NCI-H1048 (cell line): ENCODE data around the gene GSTP1.
A peak's percentile ranks its signal among the peaks of the same experiment; 100 is the strongest.

ENCODE experiments used
- DNase-seq: peaks from one replicate; lab custom pipeline; 2025; lab: John Stamatoyannopoulos, UW

Gene GSTP1

DNA sequence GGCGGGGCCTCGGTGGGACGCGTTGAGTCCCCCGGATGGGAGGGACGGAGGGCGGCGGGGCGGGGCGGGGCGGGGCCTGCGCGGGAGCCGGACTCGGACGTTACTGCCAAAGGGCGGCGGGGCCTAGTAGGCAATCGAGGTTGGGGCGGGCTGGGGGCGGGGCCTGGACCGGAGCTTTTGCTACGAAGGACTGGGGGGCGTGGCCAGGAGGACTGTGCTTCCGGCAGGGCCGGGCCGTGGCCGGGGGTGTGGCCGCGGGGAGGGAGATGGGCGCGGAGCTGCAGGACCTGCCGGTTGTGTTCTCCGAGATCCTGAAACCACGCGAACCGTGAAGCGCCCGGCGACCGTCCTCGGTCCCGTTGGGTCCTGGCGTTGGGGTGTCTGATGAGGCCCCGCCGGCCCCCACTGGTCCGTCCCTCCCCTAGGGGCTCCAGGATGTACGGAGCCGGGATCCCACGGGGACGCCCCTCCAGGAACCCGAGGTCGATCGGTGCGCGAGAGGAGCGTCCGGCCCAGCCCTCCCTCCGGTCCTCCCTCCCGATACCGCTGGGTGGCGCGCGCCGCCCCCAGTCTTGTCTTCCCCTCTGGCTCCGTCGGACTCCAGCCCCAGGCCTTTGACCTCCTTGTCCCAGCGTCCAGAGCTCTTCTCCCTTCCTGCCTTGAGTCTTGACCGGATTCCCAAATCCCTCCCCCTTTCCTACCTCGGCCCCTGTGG lies 46.8 kb downstream of the GSTP1 start:
- DNase-seq: peak; percentile 98

DNA sequence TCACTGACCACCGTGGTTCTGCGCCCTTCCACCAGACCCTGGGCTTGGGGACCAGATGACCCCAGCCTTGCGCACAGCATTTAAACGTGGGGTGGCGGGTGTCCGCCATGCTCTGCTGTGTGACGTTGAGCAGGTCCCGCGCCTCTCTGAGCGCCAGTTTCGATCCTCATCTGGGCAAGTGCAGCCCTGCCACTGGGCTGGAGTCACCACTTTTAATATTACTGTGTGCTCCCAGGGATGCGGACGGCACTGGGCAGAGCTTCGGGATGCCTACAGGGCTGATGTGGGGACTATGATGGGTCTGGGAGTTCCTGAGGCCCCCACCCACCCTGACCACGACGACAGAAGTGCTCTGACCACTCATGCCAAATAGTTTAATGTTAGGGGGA lies 47.3 kb downstream of the GSTP1 start:
- no peak for DNase-seq

DNA sequence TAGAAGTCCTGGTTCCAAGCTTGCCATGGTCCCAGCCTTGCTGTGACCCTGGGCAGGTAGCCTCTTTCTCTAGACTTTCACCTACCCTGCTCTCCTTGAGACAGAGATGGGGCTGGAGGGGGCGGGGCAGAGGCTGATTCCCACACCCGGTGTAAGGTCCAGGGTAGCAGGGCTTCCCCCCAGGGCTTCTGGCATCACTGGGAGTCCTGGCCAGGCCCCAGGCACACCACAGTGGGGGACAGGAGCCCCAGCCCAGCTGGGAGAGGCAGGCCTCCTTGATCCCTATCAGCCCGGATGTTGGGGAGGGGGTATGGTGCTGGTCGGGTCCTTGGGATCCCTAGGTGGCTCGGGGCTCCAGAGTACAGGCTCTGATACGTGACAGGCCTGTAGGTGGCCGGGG lies 47.8 kb downstream of the GSTP1 start:
- no peak for DNase-seq

DNA sequence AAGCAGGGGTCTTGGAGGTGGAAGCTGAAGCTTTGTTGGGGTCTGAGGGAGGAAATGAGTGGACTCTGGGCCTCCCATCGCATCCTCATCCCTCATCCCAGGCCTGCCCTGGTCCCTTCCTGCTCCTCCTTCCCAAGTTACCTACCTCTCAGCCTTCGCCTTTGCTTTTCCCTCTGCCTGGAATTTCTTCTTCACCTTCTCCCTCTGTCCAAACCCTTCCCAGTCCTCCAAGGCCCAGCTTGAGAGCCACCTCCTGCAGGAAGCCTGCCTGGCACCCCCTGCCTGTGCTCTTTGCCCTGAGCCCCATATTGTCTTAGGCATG lies 48.2 kb downstream of the GSTP1 start:
- no peak for DNase-seq

DNA sequence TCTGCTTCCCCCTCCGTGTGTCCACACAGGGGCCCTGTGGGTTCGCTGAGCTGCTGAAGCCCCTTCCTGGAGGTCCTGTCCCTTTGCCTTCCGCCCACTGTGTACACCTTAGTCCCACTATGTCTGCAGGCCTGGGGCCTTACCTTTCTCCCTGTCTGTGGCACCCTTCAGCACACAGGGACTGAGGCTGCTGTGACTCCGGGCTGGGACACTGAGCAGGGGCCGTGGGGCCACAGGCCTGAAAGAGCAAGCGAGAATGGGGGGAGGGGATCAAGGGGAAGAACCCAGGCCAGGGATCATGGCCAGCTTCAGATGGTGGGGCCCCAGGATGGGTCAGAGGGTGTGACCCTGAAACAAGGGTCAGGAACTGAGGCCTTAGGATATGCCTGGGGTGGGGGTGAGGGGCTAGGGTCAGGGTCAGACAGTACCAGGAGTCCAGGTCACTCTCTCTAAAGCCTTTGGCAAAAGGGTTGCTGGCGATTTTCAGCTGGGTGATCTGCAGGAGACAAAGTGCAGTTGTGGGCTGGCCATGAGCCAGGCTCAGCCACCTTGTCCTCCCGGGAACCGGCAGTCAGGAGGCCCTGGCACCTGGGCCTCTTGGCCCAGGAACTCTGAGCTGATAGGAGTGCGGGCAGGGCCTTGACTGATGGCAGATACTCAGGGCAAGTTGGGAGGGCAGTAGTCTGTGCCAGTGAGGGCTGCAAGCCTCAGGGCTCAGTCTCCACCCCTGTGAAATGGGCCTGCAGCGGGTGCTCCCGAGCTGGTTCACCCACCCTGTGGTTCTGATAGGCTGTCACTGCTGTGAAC lies 48.8 kb downstream of the GSTP1 start:
- DNase-seq: no peak

DNA sequence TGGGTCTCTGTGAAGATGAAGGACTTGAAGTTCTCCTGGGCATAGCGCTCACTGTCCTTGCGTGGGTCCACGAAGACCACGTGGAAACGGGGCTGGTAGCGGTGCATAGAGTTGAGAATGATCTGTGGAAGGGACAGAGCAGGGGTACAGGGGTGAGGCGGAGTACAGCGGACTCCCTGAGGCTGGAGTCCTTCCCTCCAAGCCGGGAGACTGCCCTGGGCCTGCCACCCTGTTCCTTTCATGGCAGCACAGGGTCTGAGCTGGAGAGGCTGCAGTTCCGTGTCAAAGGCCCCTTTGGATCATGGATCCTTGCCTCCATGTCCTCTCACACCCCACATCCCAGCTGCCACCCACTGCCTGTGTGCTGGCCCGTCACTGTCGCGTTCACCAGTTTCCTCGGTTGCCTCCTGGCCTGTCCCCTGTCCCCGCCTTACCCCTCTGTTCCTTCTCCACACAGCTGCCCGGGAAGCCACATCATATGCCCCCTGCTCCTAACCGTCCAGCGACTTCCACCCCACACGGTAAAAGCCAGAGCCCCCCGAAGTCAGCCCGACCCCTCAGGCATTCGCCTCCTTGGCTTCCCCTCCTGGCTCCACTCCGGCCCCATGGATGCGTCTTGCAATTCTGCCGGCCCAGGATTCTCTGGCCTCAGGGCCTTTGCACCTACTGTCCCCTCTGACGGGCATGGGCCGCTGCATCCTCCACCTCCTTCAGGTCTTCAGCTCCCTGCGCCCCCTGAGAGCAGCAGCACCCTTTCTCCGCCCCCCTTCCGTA lies 49.6 kb downstream of the GSTP1 start:
- no peak for DNase-seq

DNA sequence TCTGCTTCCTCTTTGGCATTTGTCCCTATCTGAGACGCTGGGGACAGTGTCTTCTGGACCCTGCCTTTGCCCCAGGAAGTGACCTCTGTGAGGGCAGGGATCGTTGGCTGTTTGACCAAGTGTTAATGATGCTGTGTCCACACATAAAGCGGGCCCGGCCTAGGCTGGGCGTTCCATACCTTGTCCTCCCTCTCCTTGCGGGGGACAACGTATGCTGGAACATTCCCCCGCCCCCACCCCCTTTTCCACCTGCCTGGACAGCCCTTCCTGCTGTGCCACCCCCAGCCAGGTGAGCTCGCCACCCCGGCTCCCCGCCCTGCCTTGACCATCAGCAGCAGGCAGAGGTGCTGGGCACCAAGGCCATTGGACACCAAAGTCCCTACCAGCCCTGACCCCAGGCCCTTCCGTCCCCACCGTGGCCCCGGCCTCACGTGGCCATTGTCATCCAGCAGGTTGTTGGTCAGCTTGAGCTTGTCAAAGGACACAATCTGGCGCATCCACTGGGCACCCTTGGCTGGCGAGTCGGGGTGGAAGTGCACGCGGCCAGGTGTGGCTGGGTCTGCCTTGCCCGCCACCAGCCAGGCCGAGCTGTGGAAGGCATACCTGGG lies 50.2 kb downstream of the GSTP1 start:
- DNase-seq: no peak

DNA sequence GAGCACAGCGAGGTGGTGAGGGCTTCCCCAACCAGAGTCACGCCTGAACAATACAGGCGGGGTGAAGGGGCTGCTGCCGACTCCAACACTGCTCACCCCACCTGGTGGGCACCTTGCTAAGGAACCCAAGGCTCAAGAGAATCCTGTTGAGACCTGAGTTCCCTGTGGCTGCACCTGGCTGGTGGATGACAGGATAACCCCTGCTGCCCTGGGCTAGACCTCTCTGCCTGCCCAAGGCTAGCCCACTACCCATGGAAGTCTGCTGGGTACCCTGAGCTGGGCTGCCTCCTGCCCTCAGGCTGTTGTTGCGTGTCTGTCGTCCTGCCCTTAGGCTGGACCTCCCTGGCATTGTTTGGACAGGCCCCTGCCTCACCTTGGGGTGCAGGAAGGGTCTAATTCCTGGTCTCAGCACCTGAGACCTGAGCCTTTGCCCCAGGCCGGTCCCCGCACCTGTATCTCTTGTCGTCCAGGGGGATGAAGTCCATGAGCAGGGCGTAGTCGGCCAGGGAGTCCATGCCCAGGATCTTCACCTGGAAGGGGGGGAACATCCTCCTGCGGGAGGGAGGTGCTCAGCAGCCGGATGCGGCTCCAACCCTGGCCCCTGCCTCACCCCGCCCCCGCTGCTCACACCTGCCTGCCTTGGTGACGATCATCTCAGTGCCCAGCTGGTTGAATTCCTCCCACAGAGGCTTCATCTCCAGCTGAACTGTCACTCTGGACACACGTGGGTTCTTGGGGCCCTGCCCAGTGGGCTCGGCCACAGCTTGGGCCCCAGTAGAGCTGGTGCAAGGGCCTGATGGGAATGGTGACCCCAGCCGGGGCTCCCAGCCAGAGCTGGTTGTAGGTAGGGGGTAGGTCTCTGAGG lies 51.0 kb downstream of the GSTP1 start:
- DNase-seq: no peak

DNA sequence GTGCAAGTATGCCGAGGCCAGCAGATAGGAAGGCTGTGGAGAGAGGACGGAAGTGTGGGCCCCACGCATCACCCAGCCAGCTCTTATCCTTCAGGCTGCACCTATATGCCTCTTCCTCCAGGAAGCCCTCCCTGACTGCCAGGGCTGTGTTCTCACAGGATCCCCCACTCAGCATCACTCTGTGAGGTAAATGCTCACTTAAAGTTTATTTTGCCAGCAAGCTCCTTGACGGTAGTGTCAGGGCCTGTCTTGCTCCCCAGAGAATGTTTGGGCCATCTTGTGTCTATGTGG lies 51.6 kb downstream of the GSTP1 start:
- no peak for DNase-seq
